ENCODE data around the gene PPP1R1A.

DNA sequence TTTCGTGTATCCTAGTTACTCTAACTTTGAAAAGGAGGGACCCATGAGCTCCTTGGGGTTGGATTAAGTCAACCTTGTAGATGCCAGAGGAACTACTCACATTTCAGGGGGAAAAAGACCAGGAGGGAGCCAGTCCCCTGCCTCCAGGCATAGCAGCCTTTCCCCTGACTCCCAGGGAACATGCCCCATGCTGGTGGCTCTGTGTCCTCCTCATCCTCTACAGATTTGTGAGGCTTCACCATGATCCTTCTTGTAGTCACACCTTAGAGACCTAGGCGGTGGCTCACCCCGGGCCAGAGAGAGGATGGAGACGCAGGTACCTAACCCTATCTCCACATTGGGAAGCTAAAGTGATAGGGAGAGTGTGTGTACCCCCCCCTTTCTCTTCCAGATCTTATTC is 16.0 kb upstream of the PPP1R1A start:
- TF ChIP-seq EZH2 (IDR thresholded peaks at IDR 0.05; ENCODE audit: low read length), result no peak
- TF ChIP-seq, protein P1, sequence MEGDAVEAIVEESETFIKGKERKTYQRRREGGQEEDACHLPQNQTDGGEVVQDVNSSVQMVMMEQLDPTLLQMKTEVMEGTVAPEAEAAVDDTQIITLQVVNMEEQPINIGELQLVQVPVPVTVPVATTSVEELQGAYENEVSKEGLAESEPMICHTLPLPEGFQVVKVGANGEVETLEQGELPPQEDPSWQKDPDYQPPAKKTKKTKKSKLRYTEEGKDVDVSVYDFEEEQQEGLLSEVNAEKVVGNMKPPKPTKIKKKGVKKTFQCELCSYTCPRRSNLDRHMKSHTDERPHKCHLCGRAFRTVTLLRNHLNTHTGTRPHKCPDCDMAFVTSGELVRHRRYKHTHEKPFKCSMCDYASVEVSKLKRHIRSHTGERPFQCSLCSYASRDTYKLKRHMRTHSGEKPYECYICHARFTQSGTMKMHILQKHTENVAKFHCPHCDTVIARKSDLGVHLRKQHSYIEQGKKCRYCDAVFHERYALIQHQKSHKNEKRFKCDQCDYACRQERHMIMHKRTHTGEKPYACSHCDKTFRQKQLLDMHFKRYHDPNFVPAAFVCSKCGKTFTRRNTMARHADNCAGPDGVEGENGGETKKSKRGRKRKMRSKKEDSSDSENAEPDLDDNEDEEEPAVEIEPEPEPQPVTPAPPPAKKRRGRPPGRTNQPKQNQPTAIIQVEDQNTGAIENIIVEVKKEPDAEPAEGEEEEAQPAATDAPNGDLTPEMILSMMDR (optimal IDR thresholded peaks at IDR 0.05 in 1 of 3, IDR thresholded peaks at IDR 0.05 in 1 of 3, conservative IDR thresholded peaks at IDR 0.05 in 1 of 3; ENCODE audit: extremely low read depth in 1 of 3, insufficient read depth in 2 of 3, low read length in 3 of 3), result no peak
